KMS-11 (cell line): ENCODE measurements around the gene ANGPTL2.

Source experiments
- H2AFZ ChIP-seq: fragments of 200-600 bp; sonication (generic); 2 replicates; pipeline ENCODE4 v1.6.1; 2016; ENCODE audit warnings: antibody characterized with exemption, mixed run types, low read depth
- H3K27ac ChIP-seq: fragments of 200-600 bp; sonication (generic); 2 replicates; pipeline ENCODE4 v1.6.1; 2016; ENCODE audit warnings: mild to moderate bottlenecking, mixed run types
- H3K27me3 ChIP-seq: fragments of 200-600 bp; sonication (generic); 2 replicates; pipeline ENCODE4 v1.6.1; 2017; ENCODE audit warnings: mild to moderate bottlenecking, low read depth, mixed run types, moderate library complexity; ENCODE audit not compliant: insufficient read depth
- H3K36me3 ChIP-seq: fragments of 200-600 bp; sonication (generic); 2 replicates; pipeline ENCODE4 v1.6.1; 2017; ENCODE audit warnings: mild to moderate bottlenecking, mixed run types; ENCODE audit not compliant: insufficient read depth
- H3K4me1 ChIP-seq: fragments of 200-600 bp; sonication (generic); 2 replicates; pipeline ENCODE4 v1.6.1; 2016; ENCODE audit warnings: mild to moderate bottlenecking, low read depth, mixed run types; ENCODE audit not compliant: poor library complexity, severe bottlenecking
- H3K4me2 ChIP-seq: fragments of 200-600 bp; sonication (generic); 2 replicates; pipeline ENCODE4 v1.7.0; 2016; ENCODE audit warnings: mild to moderate bottlenecking, mixed run types
- H3K4me3 ChIP-seq: fragments of 200-600 bp; sonication (generic); IDR thresholded peaks from 2 replicates; pipeline ENCODE4 v1.6.1; 2017; ENCODE audit warnings: low read depth, low read length, mixed read lengths; ENCODE audit not compliant: insufficient read depth
- H3K79me2 ChIP-seq: fragments of 200-600 bp; sonication (generic); 2 replicates; pipeline ENCODE4 v1.6.1; 2016; ENCODE audit warnings: low read depth, mixed run types; ENCODE audit not compliant: insufficient read depth
- H3K9ac ChIP-seq: fragments of 200-600 bp; sonication (generic); 2 replicates; pipeline ENCODE4 v1.6.1; 2016; ENCODE audit warnings: mild to moderate bottlenecking, mixed run types
- H4K20me1 ChIP-seq: fragments of 200-600 bp; sonication (generic); 2 replicates; pipeline ENCODE4 v1.6.1; 2016; ENCODE audit warnings: mild to moderate bottlenecking, mixed run types; ENCODE audit not compliant: insufficient read depth
- CTCF ChIP-seq: fragments of 200-600 bp; sonication (generic); conservative IDR thresholded peaks from 2 replicates; pipeline ENCODE4 v1.6.1; 2017; ENCODE audit warnings: low read depth, mild to moderate bottlenecking, antibody characterized with exemption, low read length, moderate library complexity, mixed read lengths

The ANGPTL2 gene

GRCh38 chr9:127168756-127169574 lies 46.5 kb upstream of the ANGPTL2 start:
- H3K36me3 ChIP-seq: no peaks in the 10 kb centered on the region
- no peak overlapping the region for H3K4me3 ChIP-seq
- no peak overlapping the region for H3K27ac ChIP-seq
- H3K9ac ChIP-seq: no peak overlapping the region
- H4K20me1 ChIP-seq: no peaks in the 10 kb centered on the region
- no peaks in the 10 kb centered on the region for H3K79me2 ChIP-seq
- TF ChIP-seq CTCF: no peak
- H3K27me3 ChIP-seq: no peaks in the 10 kb centered on the region
- no peak overlapping the region for H2AFZ ChIP-seq
- peaks cover under 1% of the 10 kb centered on the region for H3K4me1 ChIP-seq
- no peak overlapping the region for H3K4me2 ChIP-seq

- no peak overlapping the region for H2AFZ ChIP-seq
- peaks cover 6% of the 10 kb centered on the region for H3K4me1 ChIP-seq
- H3K4me2 ChIP-seq: no peak overlapping the region
- no peak overlapping the region for H3K9ac ChIP-seq
- H3K27me3 ChIP-seq: no peaks in the 10 kb centered on the region
- no peak for TF ChIP-seq CTCF
- H3K27ac ChIP-seq: no peak overlapping the region
- H4K20me1 ChIP-seq: no peaks in the 10 kb centered on the region
- H3K36me3 ChIP-seq: no peaks in the 10 kb centered on the region
- H3K79me2 ChIP-seq: no peaks in the 10 kb centered on the region
- H3K4me3 ChIP-seq: no peak overlapping the region
Observed at GRCh38 chr9:127167560-127168326, 45.3 kb upstream of the ANGPTL2 start.

- H2AFZ ChIP-seq: no peak overlapping the region
- no peaks in the 10 kb centered on the region for H3K27me3 ChIP-seq
- no peaks in the 10 kb centered on the region for H4K20me1 ChIP-seq
- no peaks in the 10 kb centered on the region for H3K36me3 ChIP-seq
- no peaks in the 10 kb centered on the region for H3K79me2 ChIP-seq
- no peak overlapping the region for H3K9ac ChIP-seq
- no peak overlapping the region for H3K4me3 ChIP-seq
- TF ChIP-seq CTCF: no peak
- H3K4me2 ChIP-seq: no peak overlapping the region
- H3K4me1 ChIP-seq: peaks cover 6% of the 10 kb centered on the region
- no peak overlapping the region for H3K27ac ChIP-seq
Observed at GRCh38 chr9:127166651-127167524, 44.5 kb upstream of the ANGPTL2 start.

- Histone ChIP-seq H3K27ac (no peak overlapping the region), H3K9ac (no peak overlapping the region), H3K4me3 (no peak overlapping the region), H4K20me1 (no peaks in the 10 kb centered on the region), H3K79me2 (no peaks in the 10 kb centered on the region), H3K4me2 (no peak overlapping the region), H3K36me3 (no peaks in the 10 kb centered on the region), H3K27me3 (no peaks in the 10 kb centered on the region), H3K4me1 (peaks cover 6% of the 10 kb centered on the region), H2AFZ (no peak overlapping the region)
- no peak for TF ChIP-seq CTCF
Observed at GRCh38 chr9:127166111-127166510, 43.7 kb upstream of the ANGPTL2 start.
